Epithelial cell of esophagus (primary cell): ENCODE results near the gene TTC38.
"Not testable (repeated sequence)": the region's sequence is repeated elsewhere in the genome, so short reads cannot be mapped to it uniquely, and the experiment has no call there.

Experiments
- DNase-seq: peaks from one replicate; pipeline ENCODE4 v3.0.0; 2010; ENCODE audit warnings: low read depth
- H3K4me3 ChIP-seq: 2 replicates; pipeline ENCODE4 v1.5.1; 2011; ENCODE audit warnings: mild to moderate bottlenecking, low read length, control low read depth
- CTCF ChIP-seq: IDR thresholded peaks from 2 replicates; pipeline ENCODE4 v1.5.1; 2011; ENCODE audit warnings: low read depth, mild to moderate bottlenecking, low read length, control low read depth, inconsistent platforms; ENCODE audit not compliant: insufficient read depth; ENCODE audit errors: missing control alignments

Gene TTC38

GRCh38 chr22:46309526-46310085, 41.8 kb downstream of the TTC38 start:
- H3K4me3 ChIP-seq: no peak overlapping the region
- no peak for TF ChIP-seq CTCF
- no peak for DNase-seq

- H3K4me3 ChIP-seq: no peak overlapping the region
- no peak for DNase-seq
- no peak for TF ChIP-seq CTCF
These were observed 44.2 kb downstream of the TTC38 start for GRCh38 chr22:46312056-46312455.

GRCh38 chr22:46312848-46313247, 45.0 kb downstream of the TTC38 start:
- DNase-seq, H3K4me3 ChIP-seq: not testable (repeated sequence)

- TF ChIP-seq CTCF: no peak
- H3K4me3 ChIP-seq: no peak overlapping the region
- no peak for DNase-seq
These were observed 48.2 kb downstream of the TTC38 start for GRCh38 chr22:46315976-46316375.

GRCh38 chr22:46317646-46318045, 49.8 kb downstream of the TTC38 start:
- no peak overlapping the region for H3K4me3 ChIP-seq
- DNase-seq: no peak
- TF ChIP-seq CTCF: no peak

GRCh38 chr22:46318576-46318975, 50.8 kb downstream of the TTC38 start:
- H3K4me3 ChIP-seq: no peak overlapping the region
- DNase-seq: no peak
- TF ChIP-seq CTCF: no peak

- no peak for DNase-seq
- no peak overlapping the region for H3K4me3 ChIP-seq
- no peak for TF ChIP-seq CTCF
These were observed 51.5 kb downstream of the TTC38 start for GRCh38 chr22:46319319-46319718.

DNA sequence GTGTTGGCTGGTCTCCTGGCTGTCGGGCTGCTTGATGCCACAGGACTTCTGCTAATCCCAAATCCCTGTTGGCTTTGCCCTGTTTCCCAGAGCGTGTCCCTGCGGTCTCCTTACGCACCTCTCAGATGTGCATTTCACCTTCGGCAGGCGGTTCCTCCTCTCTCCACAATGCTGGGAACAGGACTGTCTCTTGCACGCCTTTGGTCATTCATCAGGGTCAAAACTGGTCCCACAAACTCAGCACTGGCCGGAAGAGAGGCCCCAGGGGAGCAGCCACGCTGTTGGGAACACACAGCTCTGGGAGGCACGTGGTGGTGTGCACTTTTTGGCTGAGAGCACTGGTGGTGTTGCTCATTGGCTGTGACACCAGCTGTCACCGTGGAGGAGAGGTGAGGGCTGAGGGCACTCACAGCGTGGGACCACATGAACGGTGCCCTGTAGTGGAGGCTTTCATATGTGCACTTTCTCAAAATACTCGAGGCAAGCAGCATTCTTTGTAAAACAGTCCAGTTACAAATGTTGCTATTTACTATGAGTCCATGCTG, 52.4 kb downstream of the TTC38 start:
- TF ChIP-seq CTCF: no peak
- no peak overlapping the region for H3K4me3 ChIP-seq
- no peak for DNase-seq
